Measurements from ENCODE around the gene SUPT3H. TPM values are rescaled to one million over a fixed set of nuclear protein-coding genes. Genes with fewer than 3 reads are reported as not detected.

The SUPT3H gene
- total RNA-seq, 1 donor from 2014 or later = 12.4 TPM

DNA sequence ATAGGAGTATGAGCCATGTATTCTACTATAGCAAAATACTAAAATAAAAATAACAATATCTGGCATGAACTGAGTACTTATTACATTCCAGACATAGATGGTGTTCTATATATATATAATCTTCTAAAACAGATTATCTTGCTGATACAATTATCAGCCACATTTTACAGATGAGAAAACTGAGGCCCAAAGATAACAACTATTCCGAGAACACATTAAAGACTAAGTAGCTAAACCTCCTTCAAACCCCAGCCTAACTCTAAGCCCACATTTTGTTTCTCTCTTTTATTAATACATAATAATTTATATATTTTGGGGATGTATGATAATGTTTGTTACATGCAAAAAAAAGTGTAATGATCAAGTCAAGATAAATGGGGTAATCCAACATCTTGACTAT, 148.3 kb downstream of the SUPT3H start:
- intact Hi-C loops (cut with micrococcal nuclease) = no loop called here
- H3K9me3 Mint-ChIP-seq = peaks cover 22% of the 10 kb centered on the region
- no peaks in the 10 kb centered on the region for H3K27me3 Mint-ChIP-seq
- no peak for DNase-seq
- H3K27ac Mint-ChIP-seq = no peak overlapping the region
- H3K36me3 Mint-ChIP-seq (ENCODE audit: low read depth) = peaks cover 29% of the 10 kb centered on the region
- H3K4me1 Mint-ChIP-seq = no peaks in the 10 kb centered on the region
- H3K4me3 Mint-ChIP-seq = no peak overlapping the region

DNA sequence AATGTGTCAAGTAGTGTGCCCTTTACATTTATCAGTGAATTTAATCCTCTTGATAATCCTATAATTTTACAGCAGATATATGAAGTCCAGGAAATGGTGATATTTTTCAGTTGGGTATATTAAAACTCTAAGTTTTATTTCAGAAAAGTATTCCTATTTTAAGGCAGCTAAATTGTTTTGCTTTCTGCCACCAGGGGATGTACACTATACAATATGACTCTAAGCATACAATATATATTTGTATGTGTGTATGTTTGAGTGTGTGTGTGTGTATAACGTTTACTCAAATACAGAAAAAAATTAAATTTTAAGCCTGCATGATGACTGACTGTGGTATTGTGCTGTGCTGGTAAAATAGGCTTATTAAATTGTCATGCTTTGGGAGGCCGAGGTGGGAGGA, 151.7 kb downstream of the SUPT3H start:
- H3K27ac Mint-ChIP-seq = no peak overlapping the region
- no peak overlapping the region for H3K4me3 Mint-ChIP-seq
- H3K27me3 Mint-ChIP-seq = no peaks in the 10 kb centered on the region
- peaks cover 7% of the 10 kb centered on the region for H3K36me3 Mint-ChIP-seq (ENCODE audit: low read depth)
- H3K4me1 Mint-ChIP-seq = peaks cover 2% of the 10 kb centered on the region
- peaks cover 8% of the 10 kb centered on the region for H3K9me3 Mint-ChIP-seq
- no peak for DNase-seq
- intact Hi-C loops (cut with micrococcal nuclease) = no loop called here

DNA sequence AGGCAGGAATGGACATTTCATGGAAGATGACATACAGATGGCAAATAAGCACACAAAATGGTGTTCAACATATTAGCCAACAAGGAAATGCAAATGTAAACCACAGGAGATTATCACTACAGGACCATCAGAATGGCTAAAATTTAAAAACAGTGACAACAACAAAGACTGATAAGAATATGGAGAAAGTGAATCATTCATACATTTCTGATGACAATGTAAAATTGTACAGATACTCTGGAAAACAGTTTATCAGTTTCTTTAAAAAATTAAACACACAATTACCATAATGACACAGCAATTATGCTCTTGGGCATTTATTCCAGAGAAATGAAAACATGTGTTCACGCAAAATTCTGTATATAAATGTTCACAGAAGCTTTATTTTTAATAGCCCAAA, 155.4 kb downstream of the SUPT3H start:
- Mint-ChIP-seq H3K27me3 (no peaks in the 10 kb centered on the region), H3K4me3 (no peak overlapping the region), H3K27ac (no peak overlapping the region), H3K4me1 (peaks cover 6% of the 10 kb centered on the region), H3K36me3 (ENCODE audit: low read depth) (peaks cover 16% of the 10 kb centered on the region), H3K9me3 (peaks cover 5% of the 10 kb centered on the region)
- intact Hi-C loops (cut with micrococcal nuclease) = no loop called here
- DNase-seq = no peak

DNA sequence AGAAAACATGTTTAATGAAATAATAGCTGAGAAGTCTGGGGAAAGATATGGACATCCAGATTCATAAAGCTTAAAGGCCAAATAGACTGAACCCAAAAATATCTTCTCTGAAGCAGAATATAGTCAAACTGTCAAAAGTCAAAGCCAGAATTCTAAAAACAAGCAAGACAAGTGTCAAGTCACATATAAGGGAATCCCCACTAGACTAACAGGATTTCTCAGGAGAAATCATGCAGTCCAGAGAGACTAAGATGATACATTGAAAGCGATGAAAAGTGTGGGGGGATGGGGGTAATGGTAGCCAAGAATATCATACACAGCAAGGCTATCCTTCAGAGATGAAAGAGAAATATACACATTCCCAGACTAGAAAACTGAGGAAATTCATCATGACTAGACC, 162.0 kb downstream of the SUPT3H start:
- intact Hi-C loops (cut with micrococcal nuclease) = no loop called here
- Mint-ChIP-seq H3K4me1 (peaks cover 10% of the 10 kb centered on the region), H3K27me3 (no peaks in the 10 kb centered on the region), H3K9me3 (peaks cover 22% of the 10 kb centered on the region), H3K27ac (no peak overlapping the region), H3K4me3 (no peak overlapping the region), H3K36me3 (ENCODE audit: low read depth) (peaks cover 24% of the 10 kb centered on the region)
- no peak for DNase-seq

DNA sequence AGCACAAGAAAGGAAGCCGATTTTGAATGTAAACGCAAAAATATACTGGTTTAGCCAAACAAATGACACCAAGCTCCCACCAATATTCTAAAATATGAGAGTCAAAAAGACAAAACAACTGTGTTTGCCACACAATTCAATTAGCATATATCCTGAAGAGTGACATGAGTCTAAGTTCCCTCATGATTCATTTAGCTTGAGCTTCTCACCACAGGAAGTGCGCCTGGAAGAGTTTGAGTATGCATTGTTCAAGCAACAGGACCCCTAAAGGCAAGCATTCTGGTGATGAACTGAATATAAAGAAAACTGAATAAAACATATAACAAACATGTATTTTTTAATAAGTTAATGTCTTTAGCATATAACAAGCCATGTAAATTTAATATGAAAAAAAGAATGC, 164.8 kb downstream of the SUPT3H start:
- H3K27ac Mint-ChIP-seq = no peak overlapping the region
- H3K36me3 Mint-ChIP-seq (ENCODE audit: low read depth) = peaks cover 26% of the 10 kb centered on the region
- H3K4me3 Mint-ChIP-seq = no peak overlapping the region
- intact Hi-C loops (cut with micrococcal nuclease) = no loop called here
- no peak for DNase-seq
- no peaks in the 10 kb centered on the region for H3K27me3 Mint-ChIP-seq
- peaks cover 28% of the 10 kb centered on the region for H3K9me3 Mint-ChIP-seq
- peaks cover 16% of the 10 kb centered on the region for H3K4me1 Mint-ChIP-seq

DNA sequence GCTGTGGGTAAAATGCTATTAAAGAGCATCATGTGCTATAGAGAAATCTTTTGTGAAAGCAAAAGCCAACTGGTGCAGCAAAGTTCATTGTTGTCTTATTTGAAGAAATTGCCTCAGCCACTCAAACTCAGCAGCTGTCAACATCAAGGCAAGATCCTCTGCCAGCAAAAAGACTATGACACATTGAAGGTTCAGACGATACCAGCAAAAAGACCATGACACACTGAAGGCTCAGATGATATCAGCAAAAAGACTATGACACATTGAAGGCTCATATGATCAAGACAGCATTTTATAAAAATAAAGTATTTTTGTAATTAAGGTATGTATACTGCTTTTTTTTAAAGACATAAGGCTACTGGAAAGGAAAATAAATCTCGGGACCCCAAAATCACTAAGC, 168.0 kb downstream of the SUPT3H start:
- intact Hi-C loops (cut with micrococcal nuclease) = loop anchor here (5.0 kb wide), 1 partner anchor 92 kb away; no protein-coding TSS in a partner anchor
- Mint-ChIP-seq H3K27me3 (no peaks in the 10 kb centered on the region), H3K4me1 (peaks cover 28% of the 10 kb centered on the region), H3K9me3 (peaks cover 32% of the 10 kb centered on the region), H3K4me3 (no peak overlapping the region), H3K27ac (no peak overlapping the region), H3K36me3 (ENCODE audit: low read depth) (peaks cover 30% of the 10 kb centered on the region)
- DNase-seq = no peak

DNA sequence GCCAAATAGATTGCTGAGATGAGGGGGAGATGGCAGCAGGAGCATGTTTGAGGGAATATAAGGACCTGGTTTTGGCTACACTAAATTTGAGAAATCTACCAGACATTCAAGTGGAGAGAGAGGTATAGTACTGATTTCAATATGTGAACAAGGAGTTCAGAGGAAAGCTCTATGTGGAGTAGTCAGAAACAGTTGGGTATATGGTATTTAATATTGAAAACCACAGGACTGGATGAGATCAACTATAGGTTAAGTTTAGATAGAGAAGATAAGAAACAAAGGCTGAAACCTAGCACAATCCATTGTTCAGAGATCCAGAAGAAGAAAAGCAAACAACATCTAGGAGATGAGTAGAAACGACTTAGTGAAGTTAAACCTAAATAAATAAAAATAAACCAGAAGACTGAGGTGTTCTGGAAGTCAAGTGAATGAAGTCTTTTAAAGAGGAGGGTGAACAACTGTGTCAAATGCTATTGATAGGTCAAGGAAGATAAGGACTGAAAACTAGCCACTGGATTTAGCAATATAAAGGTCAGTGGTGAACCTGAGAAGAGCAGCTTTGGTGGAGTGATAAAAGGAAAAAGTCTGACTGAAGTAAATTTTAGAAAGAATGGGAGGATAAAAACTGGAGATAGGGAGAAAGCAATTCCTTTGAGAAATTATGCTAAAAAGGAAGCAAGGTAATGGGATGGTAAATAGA, 170.8 kb downstream of the SUPT3H start:
- Mint-ChIP-seq H3K27me3 (no peaks in the 10 kb centered on the region), H3K27ac (peak overlapping the region; percentile 82), H3K4me3 (peak overlapping the region; percentile 17), H3K9me3 (peaks cover 23% of the 10 kb centered on the region), H3K4me1 (peaks cover 22% of the 10 kb centered on the region), H3K36me3 (ENCODE audit: low read depth) (peaks cover 27% of the 10 kb centered on the region)
- intact Hi-C loops (cut with micrococcal nuclease) = loop anchor here (2.0 to 5.0 kb wide), 3 partner anchors 50 to 170 kb away; partner anchors contain the start of gene SUPT3H
- DNase-seq = no peak

DNA sequence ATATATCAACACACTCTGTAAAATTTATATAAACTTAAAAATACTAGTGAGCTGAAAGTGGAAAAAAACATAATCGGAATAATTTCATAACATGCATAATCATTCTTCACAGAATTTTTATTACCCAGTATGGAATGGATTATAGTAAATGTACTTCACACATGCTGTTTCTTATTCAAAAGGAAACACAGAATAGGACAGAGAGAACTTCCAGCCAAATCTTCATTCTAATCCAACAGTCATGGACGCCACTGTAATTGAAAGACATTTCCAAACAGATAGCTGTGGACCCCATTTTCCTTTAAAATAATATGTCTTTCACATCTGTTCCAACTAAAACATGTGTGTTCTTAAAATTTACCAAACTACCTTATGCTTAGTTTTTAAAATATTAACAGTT, 176.2 kb downstream of the SUPT3H start:
- Mint-ChIP-seq H3K4me3 (no peak overlapping the region), H3K27ac (no peak overlapping the region), H3K9me3 (peaks cover 2% of the 10 kb centered on the region), H3K36me3 (ENCODE audit: low read depth) (peaks cover 2% of the 10 kb centered on the region), H3K27me3 (no peaks in the 10 kb centered on the region), H3K4me1 (peaks cover 13% of the 10 kb centered on the region)
- no peak for DNase-seq
- intact Hi-C loops (cut with micrococcal nuclease) = no loop called here

DNA sequence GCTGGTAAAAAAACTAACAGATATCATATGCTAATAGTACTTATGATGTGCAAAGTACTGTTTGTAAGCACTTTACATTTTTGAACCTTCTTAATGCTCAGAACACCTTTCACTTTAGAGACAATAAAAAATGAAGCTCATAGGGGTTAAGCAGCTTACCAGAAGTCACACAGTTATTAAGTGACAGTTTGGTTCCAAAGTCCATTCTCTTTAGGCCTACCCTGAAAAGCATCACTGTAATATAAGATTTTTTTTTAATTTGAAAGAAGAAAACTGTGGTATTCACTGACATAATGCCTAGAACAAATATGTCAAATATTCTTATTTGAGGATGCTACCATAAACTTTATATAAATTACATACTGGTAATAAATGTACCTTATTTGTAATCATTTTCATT, 177.2 kb downstream of the SUPT3H start:
- no peaks in the 10 kb centered on the region for H3K27me3 Mint-ChIP-seq
- no peak overlapping the region for H3K27ac Mint-ChIP-seq
- peaks cover 11% of the 10 kb centered on the region for H3K4me1 Mint-ChIP-seq
- peaks cover 3% of the 10 kb centered on the region for H3K9me3 Mint-ChIP-seq
- no peak overlapping the region for H3K4me3 Mint-ChIP-seq
- H3K36me3 Mint-ChIP-seq (ENCODE audit: low read depth) = no peaks in the 10 kb centered on the region
- no peak for DNase-seq
- intact Hi-C loops (cut with micrococcal nuclease) = no loop called here

DNA sequence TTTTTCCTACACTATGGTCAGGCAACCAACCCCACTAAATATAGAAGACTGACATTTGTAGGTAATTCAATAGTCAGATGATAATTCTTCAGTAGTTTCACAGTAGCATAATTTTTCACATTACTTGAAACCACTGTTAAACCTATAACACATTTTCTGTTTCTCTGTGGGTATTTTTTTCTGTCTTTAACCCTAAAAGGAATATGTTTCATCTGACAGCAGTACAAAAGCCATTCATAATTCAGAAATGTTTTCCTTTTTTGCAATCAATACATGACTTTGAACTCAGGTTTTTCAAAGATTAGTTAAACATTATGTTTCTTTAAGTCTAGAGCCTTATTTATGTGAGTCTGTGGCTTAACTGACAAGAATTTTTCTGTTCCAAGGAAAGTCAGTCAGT, 178.2 kb downstream of the SUPT3H start:
- Mint-ChIP-seq H3K4me1 (peaks cover 11% of the 10 kb centered on the region), H3K9me3 (peaks cover 3% of the 10 kb centered on the region), H3K27me3 (no peaks in the 10 kb centered on the region), H3K36me3 (ENCODE audit: low read depth) (no peaks in the 10 kb centered on the region), H3K27ac (no peak overlapping the region), H3K4me3 (no peak overlapping the region)
- DNase-seq = no peak
- intact Hi-C loops (cut with micrococcal nuclease) = no loop called here

DNA sequence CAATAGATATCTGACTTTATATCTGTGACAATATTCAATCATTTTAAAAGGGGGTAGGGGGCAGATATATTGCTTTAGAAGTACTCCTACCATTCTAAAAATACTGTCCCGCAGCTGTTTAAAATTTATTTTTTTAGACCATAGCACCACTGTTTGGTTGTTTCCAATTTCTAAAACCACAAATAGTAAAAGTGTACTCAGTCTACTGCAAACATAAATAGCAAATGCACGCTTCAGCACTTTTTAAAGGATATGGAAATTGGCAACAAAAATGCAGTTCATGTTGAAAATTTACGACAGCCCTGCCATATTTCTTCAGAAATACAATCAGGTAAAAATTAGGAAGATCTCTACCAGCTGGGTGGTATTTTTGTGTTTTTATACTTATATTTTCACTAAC, 181.6 kb downstream of the SUPT3H start:
- Mint-ChIP-seq H3K9me3 (peaks cover 5% of the 10 kb centered on the region), H3K4me1 (peaks cover 11% of the 10 kb centered on the region), H3K4me3 (no peak overlapping the region), H3K27me3 (no peaks in the 10 kb centered on the region), H3K27ac (no peak overlapping the region), H3K36me3 (ENCODE audit: low read depth) (peaks cover 3% of the 10 kb centered on the region)
- intact Hi-C loops (cut with micrococcal nuclease) = no loop called here
- no peak for DNase-seq

DNA sequence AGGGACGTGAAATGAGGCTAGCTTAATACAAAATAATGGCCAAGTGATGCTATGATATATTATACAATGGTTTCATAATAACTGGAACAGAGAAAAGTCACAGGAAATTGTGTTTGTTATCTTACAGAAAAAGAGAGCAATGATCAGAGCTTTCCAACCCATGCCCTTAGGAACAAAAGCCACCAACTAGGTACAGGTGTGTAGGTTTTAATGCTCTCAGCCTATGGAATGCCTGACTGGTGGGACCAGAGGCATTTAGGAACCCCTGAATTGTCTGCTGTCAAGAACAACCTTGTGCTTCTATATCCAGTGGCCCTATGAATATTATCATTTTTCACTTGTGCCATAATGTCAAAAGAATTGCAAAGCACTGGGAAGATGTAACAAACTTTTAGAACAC, 182.6 kb downstream of the SUPT3H start:
- Mint-ChIP-seq H3K4me1 (peaks cover 11% of the 10 kb centered on the region), H3K9me3 (peaks cover 11% of the 10 kb centered on the region), H3K27ac (no peak overlapping the region), H3K27me3 (no peaks in the 10 kb centered on the region), H3K36me3 (ENCODE audit: low read depth) (peaks cover 7% of the 10 kb centered on the region), H3K4me3 (no peak overlapping the region)
- intact Hi-C loops (cut with micrococcal nuclease) = no loop called here
- DNase-seq = no peak

DNA sequence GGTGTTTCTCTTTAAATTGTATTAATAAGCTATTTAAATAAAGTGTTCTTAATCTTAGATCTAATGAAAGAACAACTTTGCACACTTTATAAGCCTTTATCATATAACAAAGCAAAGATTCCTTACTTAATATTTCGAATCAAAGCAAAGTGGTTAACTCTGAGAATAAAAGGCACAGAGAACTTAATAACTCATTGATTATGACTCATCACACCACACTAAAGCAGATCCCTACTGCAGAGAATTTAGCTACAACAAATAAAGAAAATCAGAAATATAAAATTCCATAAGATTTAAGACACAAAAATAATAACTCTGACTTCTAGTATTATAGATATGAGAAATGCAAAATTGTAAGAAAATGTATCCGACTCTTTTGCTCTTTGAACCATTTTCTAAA, 185.2 kb downstream of the SUPT3H start:
- H3K27me3 Mint-ChIP-seq = no peaks in the 10 kb centered on the region
- no peak overlapping the region for H3K4me3 Mint-ChIP-seq
- H3K36me3 Mint-ChIP-seq (ENCODE audit: low read depth) = peaks cover 7% of the 10 kb centered on the region
- peaks cover 14% of the 10 kb centered on the region for H3K4me1 Mint-ChIP-seq
- intact Hi-C loops (cut with micrococcal nuclease) = no loop called here
- H3K9me3 Mint-ChIP-seq = peaks cover 17% of the 10 kb centered on the region
- DNase-seq = no peak
- H3K27ac Mint-ChIP-seq = no peak overlapping the region

DNA sequence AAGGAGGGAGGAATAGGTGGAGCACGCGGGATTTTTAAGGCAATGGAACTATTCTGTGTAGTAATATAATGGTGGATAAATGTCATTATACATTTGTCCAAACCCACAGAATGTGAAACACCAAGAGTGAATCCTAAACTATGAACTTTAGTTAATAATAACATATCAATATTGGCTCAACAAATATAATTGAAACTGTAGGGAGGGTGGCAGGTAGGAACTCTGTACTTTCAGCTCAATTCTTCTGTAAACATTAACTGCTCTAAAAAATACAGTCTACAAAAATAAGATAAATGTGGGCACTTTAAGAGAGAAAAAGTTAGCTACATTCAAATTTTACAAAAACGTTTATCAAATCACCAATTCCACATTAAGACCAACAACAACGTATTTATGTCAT, 186.3 kb downstream of the SUPT3H start:
- H3K27me3 Mint-ChIP-seq = no peaks in the 10 kb centered on the region

DNA sequence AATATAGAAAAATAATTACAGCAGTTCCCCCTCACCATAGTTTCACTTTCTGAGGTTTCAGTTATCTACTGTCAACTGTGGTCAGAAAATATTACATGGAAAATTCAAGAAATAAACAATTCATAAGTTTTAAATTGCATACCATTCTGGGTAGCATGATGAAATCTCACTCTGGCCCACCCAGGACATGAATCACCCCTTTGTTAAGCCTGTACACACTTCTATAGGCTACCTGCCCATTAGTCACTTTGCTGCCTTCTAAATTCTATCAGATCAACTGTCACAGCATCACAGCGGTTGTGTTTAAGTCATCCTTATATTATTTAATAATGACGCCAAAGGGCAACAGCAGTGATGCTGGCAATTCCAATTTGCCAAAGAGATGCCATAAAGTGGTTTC, 189.9 kb downstream of the SUPT3H start:
- H3K4me3 Mint-ChIP-seq = no peak overlapping the region
- peaks cover 19% of the 10 kb centered on the region for H3K9me3 Mint-ChIP-seq
- peak overlapping the region; percentile 53 for H3K27ac Mint-ChIP-seq
- H3K27me3 Mint-ChIP-seq = no peaks in the 10 kb centered on the region
- peaks cover 34% of the 10 kb centered on the region for H3K4me1 Mint-ChIP-seq
- no peak for DNase-seq
- peaks cover 9% of the 10 kb centered on the region for H3K36me3 Mint-ChIP-seq (ENCODE audit: low read depth)
- intact Hi-C loops (cut with micrococcal nuclease) = no loop called here

More for the DNA sequence above, 186.3 kb downstream of the SUPT3H start:
- Mint-ChIP-seq H3K27ac (no peak overlapping the region), H3K4me3 (no peak overlapping the region), H3K36me3 (ENCODE audit: low read depth) (peaks cover 7% of the 10 kb centered on the region), H3K9me3 (peaks cover 15% of the 10 kb centered on the region), H3K4me1 (peaks cover 15% of the 10 kb centered on the region)
- DNase-seq = no peak
- intact Hi-C loops (cut with micrococcal nuclease) = no loop called here

All from activated CD4-positive, alpha-beta T cell treated with anti-CD3 and anti-CD28 coated beads, Interleukin-2, amount 10 ng/mL, durations not matched to agents 24 days and 14 days (primary cell).